BJ (cell line): ENCODE measurements around the gene VSIG10L2. TPM values are rescaled to one million over a fixed set of nuclear protein-coding genes. Genes with fewer than 3 reads are reported as not detected.

Experiments used
- CTCF ChIA-PET: fragments of 350-600 bp; formaldehyde crosslinking; extraction: SDS; loops from one replicate; lab custom pipeline; 2021; ENCODE audit warnings: antibody characterized with exemption, inconsistent platforms; lab: Yijun Ruan, JAX
- POLR2A ChIA-PET: fragments of 300-600 bp; sonication (Branson Sonifier 250); formaldehyde crosslinking; extraction: SDS; loops from one replicate; lab custom pipeline; 2021; ENCODE audit warnings: antibody characterized with exemption; lab: Charles Lee
- DNase-seq: peaks from one replicate; pipeline ENCODE4 v3.0.0-alpha.2; 2011; ENCODE audit warnings: low read depth
- H3K27me3 ChIP-seq: 2 replicates; pipeline ENCODE4 v1.6.0; 2011; ENCODE audit warnings: low read length; ENCODE audit not compliant: control insufficient read depth, insufficient read depth
- H3K36me3 ChIP-seq: 2 replicates; pipeline ENCODE4 v1.5.1; 2011; ENCODE audit warnings: low read length; ENCODE audit not compliant: control insufficient read depth, insufficient read depth
- H3K4me3 ChIP-seq: 2 replicates; pipeline ENCODE4 v1.5.1; 2011; ENCODE audit warnings: low read depth, mild to moderate bottlenecking, control low read depth, low read length
- polyA plus RNA-seq: library from polyadenylated mRNA; depleted of rRNA; stranded (reverse); fragments of >200 nt; gene quantifications from 2 replicates; pipeline ENCODE4 v1.2.3, GENCODE V29; 2011
- TF ChIP-seq, protein P1 (sequence below): IDR thresholded peaks from 2 replicates; pipeline ENCODE4 v1.5.1; 2011; ENCODE audit warnings: low read depth, mild to moderate bottlenecking, control low read depth, inconsistent platforms, low read length, moderate library complexity; ENCODE audit not compliant: insufficient read depth

Gene VSIG10L2
- polyA plus RNA-seq, 1 experiment, result not detected

DNA sequence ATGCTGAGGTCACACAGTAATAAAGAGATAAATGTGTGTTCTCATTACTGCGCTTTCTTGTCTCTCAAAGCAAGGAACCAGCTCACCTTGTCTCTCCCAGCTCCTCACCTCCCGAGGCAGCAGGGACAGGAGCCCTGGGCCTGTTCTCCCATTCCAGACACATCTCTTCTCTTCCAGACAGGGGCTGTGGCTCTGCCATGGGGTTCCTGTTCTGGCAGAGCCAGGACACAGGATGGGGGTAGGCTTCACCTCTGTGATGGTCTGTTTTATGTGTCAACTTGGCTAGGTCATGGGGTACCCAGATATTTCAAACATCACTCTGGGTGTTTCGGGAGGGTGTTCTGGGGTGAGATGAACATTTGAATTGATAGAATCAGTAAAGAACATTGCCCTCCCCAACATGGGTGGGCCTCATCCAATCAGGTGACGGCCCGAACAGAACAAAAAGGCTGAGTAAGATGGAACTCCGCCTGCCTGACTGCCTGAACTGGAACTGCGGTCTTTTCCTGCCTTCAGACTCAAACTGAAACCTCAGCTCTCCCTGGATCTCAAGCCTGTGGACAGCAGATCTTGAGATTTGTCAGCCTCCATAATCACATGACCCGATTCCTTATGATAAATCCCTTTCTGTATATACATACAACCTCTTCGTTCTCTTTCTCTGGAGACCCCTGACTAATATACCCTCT lies 2.0 kb upstream of the VSIG10L2 start:
- TF ChIP-seq, protein P1, sequence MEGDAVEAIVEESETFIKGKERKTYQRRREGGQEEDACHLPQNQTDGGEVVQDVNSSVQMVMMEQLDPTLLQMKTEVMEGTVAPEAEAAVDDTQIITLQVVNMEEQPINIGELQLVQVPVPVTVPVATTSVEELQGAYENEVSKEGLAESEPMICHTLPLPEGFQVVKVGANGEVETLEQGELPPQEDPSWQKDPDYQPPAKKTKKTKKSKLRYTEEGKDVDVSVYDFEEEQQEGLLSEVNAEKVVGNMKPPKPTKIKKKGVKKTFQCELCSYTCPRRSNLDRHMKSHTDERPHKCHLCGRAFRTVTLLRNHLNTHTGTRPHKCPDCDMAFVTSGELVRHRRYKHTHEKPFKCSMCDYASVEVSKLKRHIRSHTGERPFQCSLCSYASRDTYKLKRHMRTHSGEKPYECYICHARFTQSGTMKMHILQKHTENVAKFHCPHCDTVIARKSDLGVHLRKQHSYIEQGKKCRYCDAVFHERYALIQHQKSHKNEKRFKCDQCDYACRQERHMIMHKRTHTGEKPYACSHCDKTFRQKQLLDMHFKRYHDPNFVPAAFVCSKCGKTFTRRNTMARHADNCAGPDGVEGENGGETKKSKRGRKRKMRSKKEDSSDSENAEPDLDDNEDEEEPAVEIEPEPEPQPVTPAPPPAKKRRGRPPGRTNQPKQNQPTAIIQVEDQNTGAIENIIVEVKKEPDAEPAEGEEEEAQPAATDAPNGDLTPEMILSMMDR, result no peak
- Histone ChIP-seq H3K36me3 (no peaks in the 10 kb centered on the region), H3K4me3 (no peak overlapping the region), H3K27me3 (peaks cover 1% of the 10 kb centered on the region)
- CTCF ChIA-PET, result interaction anchor here (0.6 to 4.7 kb wide), 15 partner anchors 13 to 353 kb away, joined by 3 to 40 read pairs (median 3); no protein-coding TSS in a partner anchor
- POLR2A ChIA-PET, result no interaction called here
- DNase-seq, result no peak

DNA sequence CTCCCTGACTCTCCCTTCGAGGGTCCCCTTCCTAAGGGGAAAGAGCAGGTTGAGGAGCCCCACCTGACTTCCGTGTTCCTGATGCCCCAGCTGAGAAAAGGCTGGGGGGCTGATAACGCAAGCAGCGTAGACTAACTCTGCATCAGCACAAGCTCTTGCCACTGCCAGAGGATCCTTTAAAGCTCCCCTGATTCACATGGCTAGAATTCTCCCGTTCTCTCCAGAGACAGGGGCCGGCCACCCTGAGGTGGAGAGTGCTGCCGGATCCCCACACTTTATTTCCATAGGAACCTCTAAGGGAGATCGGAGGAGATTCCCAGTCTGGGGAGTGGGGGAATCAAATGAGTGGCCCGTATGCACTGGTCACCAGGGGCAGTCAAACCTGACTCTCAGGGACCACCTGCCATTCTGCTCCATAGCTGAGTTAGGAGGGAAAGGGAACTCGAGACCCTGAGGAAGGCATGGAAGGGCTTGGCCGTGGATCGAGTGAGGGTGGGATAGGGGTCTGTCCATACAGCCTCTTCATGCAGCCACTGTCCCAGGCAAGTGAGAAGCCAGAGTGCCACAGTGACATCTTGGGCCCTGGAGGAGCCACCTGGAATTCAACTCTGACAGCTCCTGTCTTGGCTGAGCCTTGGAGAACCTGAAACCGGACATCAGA lies 1.4 kb upstream of the VSIG10L2 start:
- TF ChIP-seq, protein P1, result no peak
- no peak for DNase-seq
- H3K4me3 ChIP-seq, result no peak overlapping the region
- CTCF ChIA-PET, result interaction anchor here (0.5 to 4.7 kb wide), 10 partner anchors 12 to 357 kb away, joined by 3 to 40 read pairs (median 4); no protein-coding TSS in a partner anchor
- peaks cover 1% of the 10 kb centered on the region for H3K27me3 ChIP-seq
- POLR2A ChIA-PET, result no interaction called here
- no peaks in the 10 kb centered on the region for H3K36me3 ChIP-seq

DNA sequence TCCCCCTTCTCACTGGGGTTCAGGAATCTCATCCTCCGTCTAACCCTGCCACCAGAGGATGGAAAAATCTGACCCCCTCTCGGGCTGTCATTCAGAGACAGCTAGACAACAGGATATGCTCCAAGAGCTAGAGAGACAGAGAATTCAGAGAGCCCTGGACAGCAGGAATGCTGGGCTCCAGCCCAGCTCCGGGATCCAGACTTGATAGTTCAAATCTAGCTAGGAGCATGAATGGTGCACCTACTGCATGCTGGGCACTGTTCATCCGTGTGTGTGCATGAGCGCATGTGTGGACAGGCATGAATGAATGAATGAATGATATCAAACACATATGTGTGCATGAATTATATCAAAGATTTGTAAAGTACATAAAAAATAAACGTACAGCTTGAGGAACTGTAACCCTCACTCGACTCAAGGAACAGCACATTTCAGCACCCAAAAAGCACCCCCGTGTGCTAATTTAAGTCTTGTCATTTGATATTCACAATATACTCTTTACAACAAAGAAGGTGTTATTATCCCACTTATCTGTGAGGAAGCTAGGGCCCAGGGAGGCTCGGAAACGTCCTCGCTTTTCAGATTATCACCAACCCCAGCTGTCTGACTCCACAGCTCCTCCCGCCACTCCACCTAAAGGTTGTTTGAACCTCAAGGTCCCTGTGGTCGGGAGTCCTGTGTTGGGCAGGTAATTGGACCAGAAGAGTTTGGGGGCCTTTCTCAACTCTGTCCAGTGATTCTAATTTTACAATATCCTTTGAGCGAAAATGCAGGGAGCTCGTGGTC lies 640 bp upstream of the VSIG10L2 start:
- H3K4me3 ChIP-seq, result no peak overlapping the region
- DNase-seq, result no peak
- POLR2A ChIA-PET, result no interaction called here
- H3K36me3 ChIP-seq, result no peaks in the 10 kb centered on the region
- CTCF ChIA-PET, result interaction anchor here (0.6 to 1.7 kb wide), 5 partner anchors 13 to 286 kb away, joined by 3 to 7 read pairs (median 4); no protein-coding TSS in a partner anchor
- peaks cover 1% of the 10 kb centered on the region for H3K27me3 ChIP-seq
- TF ChIP-seq, protein P1, result no peak

DNA sequence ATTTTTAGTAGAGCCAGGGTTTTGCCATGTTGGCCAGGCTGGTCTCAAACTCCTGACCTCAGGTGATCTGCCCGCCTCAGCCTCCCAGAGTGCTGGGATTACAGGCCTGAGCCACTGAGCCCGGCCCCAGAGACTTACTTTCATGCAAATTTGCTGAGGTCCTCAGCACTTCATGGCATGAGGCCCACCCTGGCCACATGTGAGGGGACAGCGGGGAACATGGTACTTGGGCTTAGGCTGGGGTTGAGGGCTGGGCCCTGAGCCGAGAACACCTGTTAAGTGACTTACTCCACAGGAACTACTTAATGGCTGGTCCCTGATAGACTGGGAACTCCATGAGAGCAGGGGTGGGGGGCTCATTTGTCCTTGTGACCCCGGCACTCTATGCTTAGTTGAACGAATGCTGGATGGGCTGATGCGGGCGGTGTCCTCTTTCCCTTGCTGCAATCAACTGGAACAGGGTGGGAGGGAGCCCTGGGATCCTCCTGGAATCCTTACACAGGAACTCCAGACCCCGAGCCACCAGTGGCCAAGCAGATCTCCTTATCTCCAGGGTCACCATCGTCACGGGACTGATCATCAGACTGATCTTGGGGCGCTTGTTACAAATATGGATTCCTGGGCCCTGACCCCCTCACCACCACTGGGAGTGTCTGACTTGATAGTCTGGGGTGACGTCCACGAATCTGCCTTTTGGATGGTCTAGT lies 1.0 kb downstream of the VSIG10L2 start:
- POLR2A ChIA-PET, result no interaction called here
- TF ChIP-seq, protein P1, result no peak
- no peak for DNase-seq

More for the DNA sequence above, 1.0 kb downstream of the VSIG10L2 start:
- Histone ChIP-seq H3K36me3 (no peaks in the 10 kb centered on the region), H3K27me3 (no peaks in the 10 kb centered on the region; the same call in 1 of the 2 replicates), H3K4me3 (no peak overlapping the region)
- CTCF ChIA-PET, result no interaction called here
